Keratinocyte (primary cell): ENCODE results near the gene CD8B. TPM values are rescaled to one million over a fixed set of nuclear protein-coding genes. Genes with fewer than 3 reads are reported as not detected.

ENCODE experiments used
- DNase-seq: peaks from one replicate; pipeline ENCODE4 v3.0.0-alpha.2; 2011; ENCODE audit warnings: low read depth, missing footprints, low spot score
- FAIRE-seq: peaks from 2 replicates; lab custom pipeline; 2011; peaks lifted over from hg19 to GRCh38; lab: Jason Lieb, UNC
- H2AFZ ChIP-seq: 2 replicates; pipeline ENCODE4 v1.6.0; 2012; ENCODE audit warnings: low read length, control low read depth, inconsistent platforms; ENCODE audit not compliant: control insufficient read depth
- H3K27ac ChIP-seq: 2 replicates; pipeline ENCODE4 v1.5.1; 2011; ENCODE audit warnings: low read length; ENCODE audit not compliant: control insufficient read depth, insufficient read depth
- H3K27me3 ChIP-seq: 3 replicates; pipeline ENCODE4 v1.6.0; 2011; ENCODE audit warnings: low read length; ENCODE audit not compliant: control insufficient read depth, insufficient read depth; ENCODE audit errors: extremely low read depth
- H3K36me3 ChIP-seq, 2 experiments: 2 replicates in 1 of 2; 3 replicates in 1 of 2; pipeline ENCODE4 v1.5.1; 2011; ENCODE audit warnings: low read length in 2 of 2, mild to moderate bottlenecking in 1 of 2; ENCODE audit not compliant: control insufficient read depth in 2 of 2, insufficient read depth in 2 of 2; ENCODE audit errors: extremely low read depth in 1 of 2
- H3K4me1 ChIP-seq: 3 replicates; pipeline ENCODE4 v1.5.1; 2011; ENCODE audit warnings: low read length; ENCODE audit not compliant: control insufficient read depth, insufficient read depth; ENCODE audit errors: extremely low read depth
- H3K4me2 ChIP-seq: 3 replicates; pipeline ENCODE4 v1.6.0; 2011; ENCODE audit warnings: low read depth, low read length; ENCODE audit not compliant: control insufficient read depth, insufficient read depth; ENCODE audit errors: extremely low read depth
- H3K4me3 ChIP-seq, 3 experiments: fragments of 200-600 bp in 1 of 3; sonication (generic) in 1 of 3; 2 replicates in 2 of 3; 3 replicates in 1 of 3; pipeline ENCODE4 v1.5.1; 2011 to 2016; ENCODE audit warnings: low read length in 3 of 3, mild to moderate bottlenecking in 3 of 3, control low read depth in 2 of 3, inconsistent platforms in 1 of 3, low read depth in 1 of 3, mixed read lengths in 1 of 3, mixed run types in 1 of 3, moderate library complexity in 1 of 3; ENCODE audit not compliant: control insufficient read depth in 2 of 3, insufficient read depth in 2 of 3; ENCODE audit errors: extremely low read depth in 1 of 3
- H3K79me2 ChIP-seq: 2 replicates; pipeline ENCODE4 v1.6.0; 2012; ENCODE audit warnings: low read length; ENCODE audit not compliant: control insufficient read depth, insufficient read depth
- H3K9ac ChIP-seq: 3 replicates; pipeline ENCODE4 v1.6.0; 2011; ENCODE audit warnings: low read length; ENCODE audit not compliant: control insufficient read depth, insufficient read depth; ENCODE audit errors: extremely low read depth
- H3K9me1 ChIP-seq: 3 replicates; pipeline ENCODE4 v1.6.0; 2011; ENCODE audit warnings: low read length; ENCODE audit not compliant: control insufficient read depth, insufficient read depth; ENCODE audit errors: extremely low read depth
- H3K9me3 ChIP-seq: 2 replicates; pipeline ENCODE4 v1.5.1; 2012; ENCODE audit warnings: low read depth, low read length; ENCODE audit not compliant: control insufficient read depth
- H4K20me1 ChIP-seq: 3 replicates; pipeline ENCODE4 v1.6.0; 2011; ENCODE audit warnings: low read length; ENCODE audit not compliant: control insufficient read depth, insufficient read depth; ENCODE audit errors: extremely low read depth
- CTCF ChIP-seq, 3 experiments: IDR thresholded peaks in 1 of 3; conservative IDR thresholded peaks in 1 of 3; optimal IDR thresholded peaks in 1 of 3; 2 replicates in 2 of 3; 3 replicates in 1 of 3; pipeline versions ENCODE3 to v1.5.1; 2011; ENCODE audit warnings: low read length in 3 of 3, mild to moderate bottlenecking in 3 of 3, moderate library complexity in 2 of 3, control low read depth in 1 of 3, inconsistent platforms in 1 of 3; ENCODE audit not compliant: insufficient read depth in 2 of 3; ENCODE audit errors: extremely low read depth in 1 of 3
- EZH2 ChIP-seq: IDR thresholded peaks from one replicate; pipeline ENCODE4 v1.6.1; 2012; ENCODE audit warnings: inconsistent platforms, mild to moderate bottlenecking, low read length, moderate library complexity
- dilution Hi-C: fragments of 300-500 bp; cut with MboI; formaldehyde crosslinking; loops from one replicate; pipeline ENCODE4 v1.7.0; 2020; ENCODE audit warnings: low sequenced_read_pairs; ENCODE audit not compliant: extremely low pct_ligation_motif_present
- polyA plus RNA-seq, 5 experiments: library from polyadenylated mRNA; depleted of rRNA in 3 of 5; stranded (reverse) in 3 of 5; stranded (forward) in 1 of 5; unstranded in 1 of 5; fragments of >200 nt; gene quantifications; 1 replicate in 1 of 5; 2 replicates in 3 of 5; 3 replicates in 1 of 5; pipeline versions ENCODE4 v1.2.1 to v1.2.3, GENCODE V29; 2011 to 2012; ENCODE audit warnings: missing spikeins in 2 of 5, low read depth in 1 of 5, low replicate concordance in 1 of 5

The CD8B gene
- polyA plus RNA-seq, 1 donor (not counting 4 experiments of a cell fraction or from before 2014, with no cell fraction given): not detected

GRCh38 chr2:86790134-86790675 lies 71.5 kb downstream of the CD8B start:
- H3K36me3 ChIP-seq: no peaks in the 10 kb centered on the region
- TF ChIP-seq EZH2: peak; percentile 100
- TF ChIP-seq CTCF (optimal IDR thresholded peaks at IDR 0.05 in 1 of 3, IDR thresholded peaks at IDR 0.05 in 1 of 3, conservative IDR thresholded peaks at IDR 0.05 in 1 of 3; ENCODE audit: extremely low read depth in 1 of 3, insufficient read depth in 2 of 3, low read length in 3 of 3): no peak
- no peak for DNase-seq
- peak overlapping the region; percentile 22 for H3K4me2 ChIP-seq
- FAIRE-seq: no peak
- peaks cover 2% of the 10 kb centered on the region for H4K20me1 ChIP-seq
- dilution Hi-C loops: no loop called here
- peak overlapping the region in 1 of 3 experiments; percentile 34 for H3K4me3 ChIP-seq
- no peak overlapping the region for H3K27ac ChIP-seq
- H3K9me1 ChIP-seq: no peaks in the 10 kb centered on the region
- no peak overlapping the region for H3K9ac ChIP-seq
- no peaks in the 10 kb centered on the region for H3K9me3 ChIP-seq
- H3K4me1 ChIP-seq: no peaks in the 10 kb centered on the region
- peaks cover 62% of the 10 kb centered on the region for H3K27me3 ChIP-seq
- H2AFZ ChIP-seq: peak overlapping the region; percentile 27
- H3K79me2 ChIP-seq: no peaks in the 10 kb centered on the region

- no peak overlapping the region for H3K9ac ChIP-seq
- no peak overlapping the region for H3K27ac ChIP-seq
- TF ChIP-seq CTCF (optimal IDR thresholded peaks at IDR 0.05 in 1 of 3, IDR thresholded peaks at IDR 0.05 in 1 of 3, conservative IDR thresholded peaks at IDR 0.05 in 1 of 3; ENCODE audit: extremely low read depth in 1 of 3, insufficient read depth in 2 of 3, low read length in 3 of 3) (no peak), EZH2 (no peak)
- FAIRE-seq (no peak), DNase-seq (no peak)
- H3K4me1 ChIP-seq: no peaks in the 10 kb centered on the region
- H3K36me3 ChIP-seq: no peaks in the 10 kb centered on the region
- no peaks in the 10 kb centered on the region for H3K9me3 ChIP-seq
- H4K20me1 ChIP-seq: peaks cover 2% of the 10 kb centered on the region
- dilution Hi-C loops: no loop called here
- H3K27me3 ChIP-seq: peaks cover 63% of the 10 kb centered on the region
- H3K79me2 ChIP-seq: no peaks in the 10 kb centered on the region
- H3K9me1 ChIP-seq: no peaks in the 10 kb centered on the region
- no peak overlapping the region for H3K4me2 ChIP-seq
- no peak overlapping the region for H2AFZ ChIP-seq
- H3K4me3 ChIP-seq: no peak overlapping the region
Measured at GRCh38 chr2:86789687-86790133, 72.0 kb downstream of the CD8B start.
